GM13976 (cell line): ENCODE measurements around the gene SLIT3.

Experiments used
- DNase-seq: peaks from one replicate; pipeline ENCODE4 v3.0.0; 2012; ENCODE audit warnings: low spot score
- CTCF ChIP-seq: IDR thresholded peaks from 2 replicates; pipeline ENCODE4 v1.5.1; 2012; ENCODE audit warnings: borderline replicate concordance, mild to moderate bottlenecking; ENCODE audit not compliant: insufficient read depth; ENCODE audit errors: extremely low read depth, missing control alignments, control extremely low read depth
- in situ Hi-C: fragments of 300-500 bp; cut with MboI; formaldehyde crosslinking; loops from one replicate; pipeline ENCODE4 v1.12.0; 2022; ENCODE audit warnings: low sequenced_read_pairs, mixed read lengths, inconsistent platforms; ENCODE audit not compliant: unreplicated experiment

Gene SLIT3

GRCh38 chr5:168788107-168788506, 512.8 kb downstream of the SLIT3 start:
- DNase-seq = no peak
- no peak for TF ChIP-seq CTCF
- in situ Hi-C loops = no loop called here

- DNase-seq = no peak
- in situ Hi-C loops = no loop called here
- TF ChIP-seq CTCF = no peak
Measured at GRCh38 chr5:168786147-168786546, 514.8 kb downstream of the SLIT3 start.

- no peak for DNase-seq
- in situ Hi-C loops = no loop called here
- TF ChIP-seq CTCF = no peak
Measured at GRCh38 chr5:168784454-168784853, 516.5 kb downstream of the SLIT3 start.

- in situ Hi-C loops = no loop called here
- DNase-seq = no peak
- TF ChIP-seq CTCF = no peak
Measured at GRCh38 chr5:168781941-168782571, 518.9 kb downstream of the SLIT3 start.

- TF ChIP-seq CTCF = no peak
- in situ Hi-C loops = no loop called here
- no peak for DNase-seq
Measured at GRCh38 chr5:168780888-168781287, 520.1 kb downstream of the SLIT3 start.

GRCh38 chr5:168779333-168779732, 521.6 kb downstream of the SLIT3 start:
- no peak for TF ChIP-seq CTCF
- DNase-seq = no peak
- in situ Hi-C loops = no loop called here
